Prostate gland (tissue), 2 donors: ENCODE measurements around the gene SGK1. TPM values are rescaled to one million over a fixed set of nuclear protein-coding genes. Genes with fewer than 3 reads are reported as not detected.
A peak's percentile ranks its signal among the peaks of the same experiment; 100 is the strongest.

Source experiments
- DNase-seq: peaks from one replicate; pipeline ENCODE4 v3.0.0-alpha.2; 2019; ENCODE audit warnings: low spot score
- H3K27ac ChIP-seq, 2 donors: fragments of 200-600 bp; sonication (generic); 2 replicates each; pipeline ENCODE4 v1.5.1; 2017 to 2019
- H3K27me3 ChIP-seq: fragments of 200-600 bp; sonication (generic); replicated peaks from 2 replicates; pipeline ENCODE4 v1.5.1; 2019; ENCODE audit not compliant: insufficient read depth
- H3K36me3 ChIP-seq, 2 donors: fragments of 200-600 bp; sonication (generic); 1 replicate in 1 of 2; 2 replicates in 1 of 2; pipeline versions ENCODE4 v1.5.1 to v1.8.1; 2017 to 2019
- H3K4me1 ChIP-seq: fragments of 200-600 bp; sonication (generic); replicated peaks from 2 replicates; pipeline ENCODE4 v1.5.1; 2019
- H3K4me3 ChIP-seq, 2 donors: fragments of 200-600 bp; sonication (generic); 2 replicates each; pipeline ENCODE4 v1.5.1; 2017 to 2019
- H3K9me3 ChIP-seq: fragments of 200-600 bp; sonication (generic); 2 replicates; pipeline ENCODE4 v1.5.1; 2017
- CTCF ChIP-seq, 4 experiments: fragments of 200-600 bp in 2 of 4; fragments of 450-650 bp in 2 of 4; sonication (generic) in 2 of 4; IDR thresholded peaks; 1 replicate in 3 of 4; 2 replicates in 1 of 4; pipeline ENCODE4 v1.5.1; 2016 to 2019; ENCODE audit warnings: antibody characterized with exemption in 4 of 4, mild to moderate bottlenecking in 2 of 4, moderate library complexity in 2 of 4
- POLR2A ChIP-seq: fragments of 450-650 bp; IDR thresholded peaks from one replicate; pipeline ENCODE4 v1.6.1; 2016; ENCODE audit warnings: antibody characterized with exemption, mild to moderate bottlenecking
- POLR2AphosphoS5 ChIP-seq: sonication (generic); formaldehyde crosslinking; IDR thresholded peaks from one replicate; pipeline ENCODE4 v1.6.1; 2017; ENCODE audit warnings: antibody characterized with exemption
- WGBS: methylation state at CpG from one replicate; pipeline ENCODE4 v1.1.5; 2018; 5-methylcytosine and 5-hydroxymethylcytosine counted together
- intact Hi-C: fragments of 100-400 bp; cut with DNase I; formaldehyde crosslinking; loops from one replicate; pipeline ENCODE4 v1.14.2; 2022
- total RNA-seq, 2 donors: library from RNA; depleted of rRNA; stranded (reverse); fragments of >200 nt; gene quantifications; one replicate each; pipeline ENCODE4 v1.1.0, GENCODE V29; 2016

Gene SGK1
- total RNA-seq, 2 donors from 2014 or later: 243 to 260 TPM

- no peak for DNase-seq
- Histone ChIP-seq H3K27me3 (no peaks in the 10 kb centered on the region), H3K4me3 (peak overlapping the region; percentile 64 to 73), H3K4me1 (no peaks in the 10 kb centered on the region), H3K9me3 (no peaks in the 10 kb centered on the region), H3K27ac (peak overlapping the region in 1 of 2 donors; percentile 0), H3K36me3 (peaks cover 4 to 8% of the 10 kb centered on the region in 2 donors)
- TF ChIP-seq POLR2A (no peak), CTCF (IDR thresholded peaks at IDR 0.05) (no peak), POLR2AphosphoS5 (no peak)
- intact Hi-C loops: loop anchor here (2.0 to 5.0 kb wide), 3 partner anchors 649 to 769 kb away; no protein-coding TSS in a partner anchor
- 36% methylated on average over 7 of the region's 7 CpGs for WGBS
Observed at GRCh38 chr6:134172706-134173365, 145.1 kb downstream of the SGK1 start.

GRCh38 chr6:134172020-134172705, 145.7 kb downstream of the SGK1 start:
- peak overlapping the region; percentile 64 to 73 for H3K4me3 ChIP-seq
- no peak for DNase-seq
- H3K36me3 ChIP-seq: peaks cover 4 to 8% of the 10 kb centered on the region in 2 donors
- WGBS: 59% methylated on average over 8 of the region's 8 CpGs
- no peaks in the 10 kb centered on the region for H3K4me1 ChIP-seq
- H3K27ac ChIP-seq: peak overlapping the region in 1 of 2 donors; percentile 0
- TF ChIP-seq CTCF (IDR thresholded peaks at IDR 0.05) (no peak), POLR2AphosphoS5 (no peak), POLR2A (no peak)
- no peaks in the 10 kb centered on the region for H3K9me3 ChIP-seq
- intact Hi-C loops: loop anchor here (2.0 to 5.0 kb wide), 3 partner anchors 650 to 770 kb away; no protein-coding TSS in a partner anchor
- H3K27me3 ChIP-seq: no peaks in the 10 kb centered on the region

- intact Hi-C loops: loop anchor here (5.0 kb wide), 2 partner anchors 651 to 771 kb away; no protein-coding TSS in a partner anchor
- Histone ChIP-seq H3K4me3 (peak overlapping the region; percentile 64 to 73), H3K27me3 (no peaks in the 10 kb centered on the region), H3K27ac (no peak overlapping the region), H3K36me3 (peaks cover 4 to 8% of the 10 kb centered on the region in 2 donors), H3K4me1 (peaks cover 1% of the 10 kb centered on the region), H3K9me3 (no peaks in the 10 kb centered on the region)
- 72% methylated on average over 5 of the region's 5 CpGs for WGBS
- TF ChIP-seq POLR2AphosphoS5 (no peak), CTCF (IDR thresholded peaks at IDR 0.05) (no peak), POLR2A (no peak)
- no peak for DNase-seq
Observed at GRCh38 chr6:134171517-134171916, 146.4 kb downstream of the SGK1 start.

- DNase-seq: no peak
- H3K4me1 ChIP-seq: peaks cover 7% of the 10 kb centered on the region
- intact Hi-C loops: loop anchor here (5.0 kb wide), 2 partner anchors 651 to 771 kb away; no protein-coding TSS in a partner anchor
- WGBS: 73% methylated on average over 10 of the region's 10 CpGs
- H3K4me3 ChIP-seq: peak overlapping the region in 1 of 2 donors; percentile 64
- TF ChIP-seq CTCF (IDR thresholded peaks at IDR 0.05) (no peak), POLR2A (no peak), POLR2AphosphoS5 (no peak)
- H3K27me3 ChIP-seq: no peaks in the 10 kb centered on the region
- H3K27ac ChIP-seq: no peak overlapping the region
- H3K9me3 ChIP-seq: no peaks in the 10 kb centered on the region
- peaks cover 4 to 8% of the 10 kb centered on the region in 2 donors for H3K36me3 ChIP-seq
Observed at GRCh38 chr6:134170844-134171243, 147.1 kb downstream of the SGK1 start.
